Stimulated activated CD4-positive, alpha-beta T cell treated with anti-CD3 and anti-CD28 coated beads, Interleukin-1b, Interleukin-23, amount 100 ng/mL, for 1 hour (primary cell): ENCODE measurements around the gene CAMK4.
"Not testable (repeated sequence)": the region's sequence is repeated elsewhere in the genome, so short reads cannot be mapped to it uniquely, and the experiment has no call there.

ENCODE experiments used
- DNase-seq, 2 donors: peaks; one replicate each; pipeline ENCODE4 v3.0.0-alpha.2; 2020; ENCODE audit warnings: low read depth in 2 of 2

Gene CAMK4

GRCh38 chr5:111379391-111379816 lies 155.2 kb downstream of the CAMK4 start:
- DNase-seq, result no peak

- no peak for DNase-seq
These were observed 159.2 kb downstream of the CAMK4 start for GRCh38 chr5:111383288-111383970.

DNA sequence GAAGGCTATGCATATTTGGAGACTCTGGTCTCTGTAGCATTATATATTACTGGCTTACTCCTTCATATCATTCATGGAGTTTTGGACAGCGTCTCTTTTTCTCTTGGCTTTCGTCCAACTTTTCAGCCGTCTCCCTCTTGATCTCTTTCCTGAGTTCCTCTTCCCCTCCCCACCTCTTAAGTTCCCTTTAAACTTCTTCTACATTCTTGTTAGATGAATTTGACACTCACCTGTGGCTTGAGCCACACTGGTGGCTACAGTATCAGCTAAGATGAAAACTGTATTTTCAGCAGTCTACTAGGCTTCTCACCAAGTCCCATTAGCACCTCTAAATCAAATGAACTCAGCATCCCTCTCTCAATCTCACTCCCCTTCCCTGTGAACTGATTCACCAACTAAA lies 160.0 kb downstream of the CAMK4 start:
- no peak for DNase-seq

DNA sequence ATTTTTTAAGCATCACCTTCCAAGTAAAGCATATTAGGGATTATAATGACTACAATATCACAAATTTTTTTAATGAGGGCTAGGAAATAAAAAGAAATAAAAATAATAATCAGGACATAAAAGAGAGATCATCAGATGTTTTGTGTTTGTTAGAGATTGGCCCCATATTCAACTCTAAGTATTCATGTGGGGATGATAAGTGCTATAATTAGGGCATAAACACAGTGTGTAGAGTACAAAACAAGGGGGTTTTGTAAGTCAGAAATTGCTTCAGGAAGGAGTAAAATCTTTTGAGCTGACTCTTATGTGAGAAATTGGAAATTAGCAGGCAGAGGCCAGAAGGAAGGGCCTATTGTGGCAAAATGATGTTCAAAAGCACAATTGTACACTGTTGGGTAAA lies 160.9 kb downstream of the CAMK4 start:
- no peak for DNase-seq

DNA sequence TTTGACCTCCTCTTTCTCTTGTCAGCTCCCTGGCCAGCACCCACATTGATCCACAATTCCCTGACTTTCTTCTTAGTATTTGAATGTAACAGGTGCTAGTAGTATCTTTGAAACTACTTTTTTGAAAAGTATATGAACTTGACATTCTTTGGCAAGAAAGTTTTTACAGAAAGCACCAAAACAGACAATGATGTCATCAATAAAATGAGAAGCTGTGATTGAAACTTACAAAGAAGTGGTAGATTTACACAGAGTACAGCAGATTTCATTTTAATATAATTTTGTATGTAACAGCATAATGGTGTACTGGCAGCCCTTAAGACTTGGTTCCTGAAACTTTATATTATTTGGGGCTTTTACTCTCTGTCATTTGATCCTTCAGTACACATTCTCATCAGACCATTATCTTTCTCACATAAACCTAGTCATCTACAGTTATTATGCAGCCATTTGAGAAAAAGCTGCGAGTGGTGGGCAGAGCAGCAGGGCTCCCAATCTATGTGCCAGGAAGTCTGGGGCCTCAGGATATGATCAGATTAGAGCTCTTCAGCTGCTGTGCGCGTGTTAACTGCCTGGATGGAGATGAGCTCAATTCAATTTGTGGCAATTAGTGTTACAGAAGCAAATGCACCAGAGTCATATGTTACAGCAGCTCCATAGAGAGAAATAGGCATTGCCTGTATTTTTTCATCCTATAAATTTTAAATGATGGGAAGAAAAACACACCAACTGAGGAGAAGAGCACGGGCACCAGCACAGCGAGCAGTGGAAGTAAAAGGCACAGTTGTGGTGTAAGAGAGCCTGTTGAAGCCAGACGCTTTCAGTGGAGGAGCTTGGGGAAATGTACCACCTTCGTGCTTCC lies 162.0 kb downstream of the CAMK4 start:
- no peak for DNase-seq

DNA sequence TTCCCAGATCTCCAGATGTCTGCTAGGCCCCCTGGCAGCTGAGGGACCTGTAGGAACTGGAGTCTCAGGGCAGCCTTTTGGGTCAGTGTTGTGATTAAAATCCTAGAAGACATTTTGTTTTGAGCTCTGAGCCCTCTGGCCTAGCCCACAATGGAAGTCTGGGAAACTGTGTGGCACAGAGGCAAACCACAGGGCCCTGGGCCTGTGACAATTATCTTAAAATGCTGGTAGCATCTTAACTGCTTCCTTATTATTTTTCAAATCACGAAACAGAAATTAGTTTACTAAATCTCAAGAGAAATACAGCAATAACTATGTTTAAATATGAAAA lies 162.6 kb downstream of the CAMK4 start:
- no peak for DNase-seq

- DNase-seq, result no peak
These were observed 163.2 kb downstream of the CAMK4 start for GRCh38 chr5:111387361-111387760.

DNA sequence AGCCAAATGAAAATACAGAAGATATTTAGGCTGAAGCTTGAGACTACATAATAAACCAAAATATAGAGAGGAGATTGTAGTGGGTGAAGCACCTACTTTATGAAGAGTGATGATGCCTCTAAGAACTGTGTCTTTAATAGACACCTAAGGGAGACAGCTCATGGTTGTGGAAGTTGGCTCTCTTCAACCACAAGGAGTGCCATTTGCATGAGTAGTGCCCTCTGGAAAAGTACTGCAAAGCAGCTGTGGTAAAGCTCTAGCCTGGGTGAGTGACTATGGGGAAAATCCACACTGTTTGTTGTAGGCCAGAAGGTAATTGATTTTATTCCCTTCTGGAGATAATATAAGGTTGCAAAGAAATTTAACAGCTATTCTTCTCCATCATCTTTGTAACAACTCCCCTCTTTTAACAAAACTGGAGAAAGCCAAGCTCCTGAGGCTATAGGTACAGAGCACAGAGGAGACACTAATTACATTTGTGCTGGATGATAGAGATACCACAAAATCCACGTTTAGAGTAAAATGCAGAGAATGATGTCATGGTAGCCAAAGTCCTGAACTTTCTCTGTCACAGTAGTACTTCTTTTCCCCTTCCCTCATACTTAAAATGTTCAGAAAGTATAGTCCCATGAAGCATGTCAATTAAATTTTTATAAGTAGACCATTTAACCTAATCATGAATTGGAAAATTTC lies 165.4 kb downstream of the CAMK4 start:
- DNase-seq, result no peak

DNA sequence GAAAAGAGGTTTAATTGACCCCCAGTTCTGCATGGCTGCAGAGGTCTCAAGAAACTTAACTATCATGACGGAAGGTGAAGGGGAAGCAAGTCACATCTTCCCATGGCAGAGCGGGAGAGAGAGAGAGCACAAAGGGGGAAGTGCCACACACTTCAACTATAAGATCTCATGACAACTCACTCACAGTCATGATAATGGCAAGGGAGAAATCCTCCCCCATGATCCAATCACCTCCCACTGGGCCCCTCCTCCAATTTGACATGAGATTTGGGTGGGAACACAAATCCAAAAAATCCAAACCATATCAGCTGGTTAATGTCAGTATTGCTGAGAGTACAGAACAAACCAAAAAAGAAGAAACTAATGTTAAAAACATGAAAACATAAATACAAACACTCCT lies 168.0 kb downstream of the CAMK4 start:
- DNase-seq, result no peak

- DNase-seq, result no peak
These were observed 170.4 kb downstream of the CAMK4 start for GRCh38 chr5:111394586-111394985.

DNA sequence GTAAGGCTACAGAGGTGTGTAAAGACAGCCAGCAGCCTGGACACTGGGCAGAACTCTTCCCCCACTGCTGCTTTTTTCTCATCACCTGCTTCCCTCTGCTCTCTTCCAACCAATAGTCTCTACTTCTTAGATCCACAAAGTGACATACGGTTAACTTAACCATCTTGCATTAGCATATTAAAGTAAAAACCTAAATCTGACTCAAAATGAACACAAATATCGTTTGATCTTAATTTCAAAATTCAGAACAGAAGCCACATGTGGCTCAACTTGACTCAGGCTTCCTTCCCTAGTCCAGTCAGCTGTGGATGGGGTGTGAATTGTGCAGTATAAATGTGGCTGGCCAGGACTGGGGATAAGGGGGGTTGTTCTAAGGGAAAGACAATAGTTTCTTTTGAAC lies 173.8 kb downstream of the CAMK4 start:
- no peak for DNase-seq

DNA sequence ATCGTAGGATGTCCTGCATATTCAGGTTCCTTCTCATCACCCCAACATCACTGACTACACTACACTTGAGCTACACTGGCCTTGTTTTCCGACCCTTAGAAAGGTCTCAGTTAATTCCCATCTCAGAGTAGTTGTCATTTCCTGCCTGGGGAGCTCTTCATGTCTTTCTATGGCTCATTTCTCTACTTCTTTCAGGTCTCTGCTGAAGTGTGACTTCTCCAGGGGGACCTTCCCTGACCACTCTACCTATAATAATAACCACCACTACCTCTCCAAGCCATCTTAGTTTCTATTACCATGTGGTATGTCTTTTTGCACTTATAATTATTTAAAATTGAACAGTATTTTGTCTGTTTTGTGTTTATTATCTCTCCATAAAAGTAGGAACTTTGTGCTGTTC lies 174.9 kb downstream of the CAMK4 start:
- no peak for DNase-seq

GRCh38 chr5:111401906-111402305 lies 177.7 kb downstream of the CAMK4 start:
- no peak for DNase-seq

GRCh38 chr5:111404270-111404769 lies 180.1 kb downstream of the CAMK4 start:
- DNase-seq, result no peak

GRCh38 chr5:111407562-111407961 lies 183.4 kb downstream of the CAMK4 start:
- no peak for DNase-seq

GRCh38 chr5:111408817-111409216 lies 184.6 kb downstream of the CAMK4 start:
- DNase-seq, result no peak

GRCh38 chr5:111409266-111409665 lies 185.1 kb downstream of the CAMK4 start:
- not testable (repeated sequence) for DNase-seq

DNA sequence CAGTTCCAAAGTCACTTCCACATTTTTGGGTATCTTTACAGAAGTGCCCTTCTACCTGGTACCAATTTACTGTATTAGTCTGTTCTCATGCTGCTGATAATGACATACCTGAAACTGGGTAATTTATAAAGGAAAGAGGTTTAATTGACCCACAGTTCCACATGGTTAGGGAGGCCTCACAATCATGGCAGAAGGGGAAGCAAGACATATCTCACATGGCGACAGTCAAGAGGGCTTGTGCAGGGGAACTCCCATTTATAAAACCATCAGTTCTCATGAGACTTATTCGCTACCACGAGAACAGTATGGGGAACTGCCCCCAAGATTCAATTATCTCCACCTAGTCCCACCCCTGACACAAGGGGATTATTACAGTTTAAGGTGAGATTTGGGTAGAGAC lies 185.9 kb downstream of the CAMK4 start:
- not testable (repeated sequence) for DNase-seq

- DNase-seq, result no peak
These were observed 187.1 kb downstream of the CAMK4 start for GRCh38 chr5:111411301-111411700.

DNA sequence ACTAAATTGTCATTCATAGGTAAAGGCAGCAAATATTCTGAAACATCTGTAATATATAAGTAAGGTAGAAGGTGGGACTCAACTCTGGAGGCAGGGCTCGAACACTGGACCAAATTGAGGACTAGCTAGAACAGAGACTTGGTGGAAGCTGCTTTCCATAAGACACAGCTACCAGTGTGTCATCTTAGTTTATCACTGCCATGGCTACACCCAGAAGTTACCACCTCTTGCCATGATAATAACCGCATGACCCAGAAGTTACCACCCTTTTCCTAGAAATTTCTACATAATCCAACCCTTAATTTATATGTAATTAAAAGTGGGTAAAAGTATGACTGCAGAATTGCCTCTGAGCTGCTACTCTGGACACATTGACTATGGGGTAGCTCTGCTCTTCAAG lies 188.4 kb downstream of the CAMK4 start:
- no peak for DNase-seq

GRCh38 chr5:111415053-111415452 lies 190.9 kb downstream of the CAMK4 start:
- no peak for DNase-seq

DNA sequence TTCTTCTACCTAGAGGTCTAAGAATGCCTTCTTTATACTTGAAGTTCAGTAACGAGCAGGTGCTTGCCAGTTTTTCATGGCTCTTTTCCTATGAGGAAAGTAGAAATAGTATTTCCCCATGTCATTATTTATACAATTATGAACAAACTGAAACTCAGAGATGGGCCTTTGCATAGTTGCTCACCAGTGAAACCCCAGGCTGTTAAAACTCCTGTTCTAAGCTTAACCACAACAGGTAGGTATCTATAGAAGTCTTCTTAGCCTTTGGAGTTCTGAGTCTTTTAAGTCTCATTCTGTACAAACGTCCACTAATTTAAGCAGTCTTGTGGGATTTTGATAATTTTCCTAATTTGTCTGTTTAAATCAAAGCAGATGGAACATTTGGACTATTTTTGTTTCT lies 198.1 kb downstream of the CAMK4 start:
- DNase-seq, result no peak
